ENCODE data around the gene SGCD.

The SGCD gene

DNA sequence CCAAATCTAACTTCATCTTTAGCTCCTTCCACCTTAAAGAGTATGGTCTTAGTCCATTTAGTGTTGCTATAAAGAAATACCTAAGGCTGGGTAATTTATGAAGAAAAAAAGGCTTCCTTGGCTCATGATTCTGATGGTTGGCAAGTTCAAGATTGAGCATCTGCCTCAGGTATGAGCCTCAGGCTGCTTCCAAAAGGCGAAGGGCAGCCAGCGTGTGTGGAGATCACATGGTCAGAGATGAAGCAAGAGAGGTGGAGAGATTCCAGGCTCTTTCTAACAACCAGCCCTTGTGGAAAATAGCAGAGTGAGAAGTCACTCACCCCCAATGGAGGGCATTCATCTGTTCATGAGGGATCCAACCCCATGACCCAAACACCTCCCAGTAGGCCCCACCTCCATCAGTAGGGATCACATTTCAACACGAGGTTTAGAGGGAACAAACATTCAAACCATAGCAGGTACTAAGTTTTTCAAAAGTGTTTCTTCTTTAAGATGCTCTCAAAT is 225.9 kb downstream of the SGCD start:
- in situ Hi-C loops (cut with MboI; ENCODE audit: low pct_unique_long_range_greater_than_20kb, low sequenced_read_pairs, unreplicated experiment) = no loop called here
- DNase-seq (ENCODE audit: low spot score) = no peak
- TF ChIP-seq CTCF (IDR thresholded peaks at IDR 0.05; ENCODE audit: extremely low read depth, insufficient read depth, missing control alignments) = no peak

GRCh38 chr5:156556666-156557406 is 229.9 kb downstream of the SGCD start:
- TF ChIP-seq CTCF (IDR thresholded peaks at IDR 0.05; ENCODE audit: extremely low read depth, insufficient read depth, missing control alignments) = no peak
- in situ Hi-C loops (cut with MboI; ENCODE audit: low pct_unique_long_range_greater_than_20kb, low sequenced_read_pairs, unreplicated experiment) = no loop called here
- DNase-seq (ENCODE audit: low spot score) = no peak

DNA sequence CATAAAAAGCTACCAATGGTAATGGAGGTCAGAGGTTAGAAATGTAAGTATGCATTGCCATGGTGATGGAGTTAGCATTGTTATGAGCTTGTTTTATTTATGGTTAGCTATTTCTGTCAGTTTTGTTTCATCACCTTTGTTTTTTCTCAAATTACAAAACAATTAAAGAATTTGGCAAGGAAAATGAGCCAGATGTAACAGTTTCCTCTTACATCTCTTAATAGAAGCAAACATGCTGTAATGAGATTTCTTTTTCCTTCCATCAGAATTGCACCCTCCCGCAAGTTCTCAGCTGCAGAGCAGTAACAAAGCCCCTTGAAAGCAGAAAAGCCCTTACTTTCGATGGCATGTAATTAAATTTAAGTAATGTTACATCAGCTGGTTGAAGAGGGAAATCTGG is 233.0 kb downstream of the SGCD start:
- in situ Hi-C loops (cut with MboI; ENCODE audit: low pct_unique_long_range_greater_than_20kb, low sequenced_read_pairs, unreplicated experiment) = no loop called here
- TF ChIP-seq CTCF (IDR thresholded peaks at IDR 0.05; ENCODE audit: extremely low read depth, insufficient read depth, missing control alignments) = no peak
- DNase-seq (ENCODE audit: low spot score) = no peak

GRCh38 chr5:156561651-156562050 is 234.7 kb downstream of the SGCD start:
- no peak for TF ChIP-seq CTCF (IDR thresholded peaks at IDR 0.05; ENCODE audit: extremely low read depth, insufficient read depth, missing control alignments)
- in situ Hi-C loops (cut with MboI; ENCODE audit: low pct_unique_long_range_greater_than_20kb, low sequenced_read_pairs, unreplicated experiment) = no loop called here
- no peak for DNase-seq (ENCODE audit: low spot score)

DNA sequence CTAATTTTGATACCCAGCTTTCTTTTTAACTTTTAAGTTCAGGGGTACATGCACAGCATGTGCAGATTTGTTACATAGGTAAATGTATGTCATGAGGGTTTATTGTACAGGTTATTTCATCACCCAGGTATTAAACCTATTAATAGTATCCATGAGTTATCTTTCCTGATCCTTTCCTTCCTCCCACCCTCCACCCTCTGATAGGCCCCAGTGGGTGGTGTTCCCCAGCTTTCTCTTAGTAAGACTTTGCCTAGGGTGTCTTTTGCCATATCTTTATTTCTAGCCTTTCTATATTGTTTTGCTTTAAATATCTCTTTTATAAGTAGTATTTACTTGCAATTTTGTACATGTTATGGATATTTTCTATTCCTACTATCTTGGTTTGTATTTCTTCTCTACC is 243.7 kb downstream of the SGCD start:
- DNase-seq (ENCODE audit: low spot score) = no peak
- no peak for TF ChIP-seq CTCF (IDR thresholded peaks at IDR 0.05; ENCODE audit: extremely low read depth, insufficient read depth, missing control alignments)
- in situ Hi-C loops (cut with MboI; ENCODE audit: low pct_unique_long_range_greater_than_20kb, low sequenced_read_pairs, unreplicated experiment) = no loop called here

- in situ Hi-C loops (cut with MboI; ENCODE audit: low pct_unique_long_range_greater_than_20kb, low sequenced_read_pairs, unreplicated experiment) = no loop called here
- no peak for TF ChIP-seq CTCF (IDR thresholded peaks at IDR 0.05; ENCODE audit: extremely low read depth, insufficient read depth, missing control alignments)
- DNase-seq (ENCODE audit: low spot score) = no peak
Observed at GRCh38 chr5:156581725-156582124, 254.8 kb downstream of the SGCD start.
